Measurements from ENCODE around the gene MPZL1.
"Not testable (repeated sequence)": the region's sequence is repeated elsewhere in the genome, so short reads cannot be mapped to it uniquely, and the experiment has no call there.

Gene MPZL1

GRCh38 chr1:167719715-167720421 lies 1.9 kb upstream of the MPZL1 start:
- DNase-seq (ENCODE audit: low read depth), result not testable (repeated sequence)

GRCh38 chr1:167720965-167721616 lies 691 bp upstream of the MPZL1 start:
- peak; percentile 60 for DNase-seq (ENCODE audit: low read depth)

- DNase-seq (ENCODE audit: low read depth), result no peak
These were observed 529 bp downstream of the MPZL1 start for GRCh38 chr1:167722152-167722869.

GRCh38 chr1:167722870-167723251 lies 1.1 kb downstream of the MPZL1 start:
- no peak for DNase-seq (ENCODE audit: low read depth)

- no peak for DNase-seq (ENCODE audit: low read depth)
These were observed 2.0 kb downstream of the MPZL1 start for GRCh38 chr1:167723707-167724323.

- DNase-seq (ENCODE audit: low read depth), result no peak
These were observed 4.2 kb downstream of the MPZL1 start for GRCh38 chr1:167726008-167726407.

GRCh38 chr1:167728818-167729410 lies 7.1 kb downstream of the MPZL1 start:
- no peak for DNase-seq (ENCODE audit: low read depth)

GRCh38 chr1:167734227-167734626 lies 12.4 kb downstream of the MPZL1 start:
- DNase-seq (ENCODE audit: low read depth), result no peak

GRCh38 chr1:167734841-167735240 lies 13.1 kb downstream of the MPZL1 start:
- no peak for DNase-seq (ENCODE audit: low read depth)

- DNase-seq (ENCODE audit: low read depth), result no peak
These were observed 15.4 kb downstream of the MPZL1 start for GRCh38 chr1:167737169-167737568.

- no peak for DNase-seq (ENCODE audit: low read depth)
These were observed 16.4 kb downstream of the MPZL1 start for GRCh38 chr1:167738158-167738557.

GRCh38 chr1:167739752-167740151 lies 18.0 kb downstream of the MPZL1 start:
- no peak for DNase-seq (ENCODE audit: low read depth)

GRCh38 chr1:167741103-167741502 lies 19.3 kb downstream of the MPZL1 start:
- not testable (repeated sequence) for DNase-seq (ENCODE audit: low read depth)

- DNase-seq (ENCODE audit: low read depth), result not testable (repeated sequence)
These were observed 20.7 kb downstream of the MPZL1 start for GRCh38 chr1:167742392-167743057.

- no peak for DNase-seq (ENCODE audit: low read depth)
These were observed 23.1 kb downstream of the MPZL1 start for GRCh38 chr1:167744901-167745300.

GRCh38 chr1:167746013-167746672 lies 24.4 kb downstream of the MPZL1 start:
- DNase-seq (ENCODE audit: low read depth), result no peak

GRCh38 chr1:167746988-167747655 lies 25.3 kb downstream of the MPZL1 start:
- no peak for DNase-seq (ENCODE audit: low read depth)

- DNase-seq (ENCODE audit: low read depth), result no peak
These were observed 26.2 kb downstream of the MPZL1 start for GRCh38 chr1:167747988-167748387.

- DNase-seq (ENCODE audit: low read depth), result no peak
These were observed 27.1 kb downstream of the MPZL1 start for GRCh38 chr1:167748906-167749305.

GRCh38 chr1:167749741-167750140 lies 28.0 kb downstream of the MPZL1 start:
- no peak for DNase-seq (ENCODE audit: low read depth)

GRCh38 chr1:167750641-167751040 lies 28.9 kb downstream of the MPZL1 start:
- DNase-seq (ENCODE audit: low read depth), result no peak

Measured in fibroblast of the conjunctiva (primary cell).